GM23338 (cell line): Measurements from ENCODE around the gene MLKL. TPM values are rescaled to one million over a fixed set of nuclear protein-coding genes. Genes with fewer than 3 reads are reported as not detected.

ENCODE experiments used
- ATAC-seq: fragments of 200-7000 bp; cut with Tn5 transposase; 3 replicates; pipeline ENCODE4 v1.9.1; 2020
- DNase-seq: peaks from one replicate; pipeline ENCODE4 v3.0.0-alpha.2; 2015; ENCODE audit warnings: low spot score
- H2AFZ ChIP-seq: fragments of 200-600 bp; sonication (generic); 2 replicates; pipeline ENCODE4 v1.8.0; 2016; ENCODE audit warnings: antibody characterized with exemption, mild to moderate bottlenecking, moderate library complexity
- H3F3A ChIP-seq: fragments of 200-600 bp; sonication (generic); replicated peaks from 2 replicates; pipeline ENCODE4 v1.8.0; 2017; ENCODE audit warnings: antibody characterized with exemption, mixed run types, low read depth
- H3K27ac ChIP-seq: fragments of 200-600 bp; sonication (generic); 2 replicates; pipeline ENCODE4 v1.6.1; 2016; ENCODE audit warnings: low read depth
- H3K27me3 ChIP-seq: fragments of 200-600 bp; sonication (generic); 2 replicates; pipeline ENCODE4 v1.8.0; 2016; ENCODE audit warnings: mild to moderate bottlenecking, mixed run types, moderate library complexity; ENCODE audit not compliant: insufficient read depth
- H3K36me3 ChIP-seq: fragments of 200-600 bp; sonication (generic); 2 replicates; pipeline ENCODE4 v1.8.0; 2016; ENCODE audit warnings: mild to moderate bottlenecking; ENCODE audit not compliant: insufficient read depth
- H3K4me1 ChIP-seq: fragments of 200-600 bp; sonication (generic); 2 replicates; pipeline ENCODE4 v1.8.0; 2016; ENCODE audit warnings: mild to moderate bottlenecking, moderate library complexity; ENCODE audit not compliant: insufficient read depth
- H3K4me2 ChIP-seq: fragments of 200-600 bp; sonication (generic); 2 replicates; pipeline ENCODE4 v1.7.1; 2017; ENCODE audit warnings: mixed run types
- H3K4me3 ChIP-seq: fragments of 200-600 bp; sonication (generic); 2 replicates; pipeline ENCODE4 v1.6.1; 2016; ENCODE audit warnings: mixed run types
- H3K79me2 ChIP-seq: fragments of 200-600 bp; sonication (generic); replicated peaks from 2 replicates; pipeline ENCODE4 v1.8.0; 2017; ENCODE audit warnings: mild to moderate bottlenecking; ENCODE audit not compliant: insufficient read depth
- H3K9me2 ChIP-seq: fragments of 200-600 bp; sonication (generic); 2 replicates; pipeline ENCODE4 v1.8.0; 2017; ENCODE audit not compliant: insufficient read depth
- H4K20me1 ChIP-seq: fragments of 200-600 bp; sonication (generic); replicated peaks from 2 replicates; pipeline ENCODE4 v1.8.0; 2017; ENCODE audit warnings: mild to moderate bottlenecking; ENCODE audit not compliant: insufficient read depth
- H3K27ac Mint-ChIP-seq: 2 replicates; pipeline ENCODE4 v1.8.0; 2020; ENCODE audit warnings: inconsistent platforms, mild to moderate bottlenecking, moderate library complexity, mixed read lengths
- H3K27me3 Mint-ChIP-seq: 3 replicates; pipeline ENCODE4 v1.8.0; 2022; ENCODE audit warnings: low read depth, mild to moderate bottlenecking, moderate library complexity, mixed read lengths, inconsistent platforms; ENCODE audit not compliant: insufficient read depth, poor library complexity
- H3K36me3 Mint-ChIP-seq: 3 replicates; pipeline ENCODE4 v1.8.0; 2021; ENCODE audit warnings: low read depth, mild to moderate bottlenecking, inconsistent platforms, moderate library complexity, mixed read lengths
- H3K4me1 Mint-ChIP-seq: 3 replicates; pipeline ENCODE4 v1.8.0; 2020; ENCODE audit warnings: mild to moderate bottlenecking, inconsistent platforms, mixed read lengths
- H3K4me3 Mint-ChIP-seq: 3 replicates; pipeline ENCODE4 v1.8.0; 2021; ENCODE audit warnings: moderate library complexity, mild to moderate bottlenecking, inconsistent platforms, mixed read lengths
- H3K9me3 Mint-ChIP-seq: 3 replicates; pipeline ENCODE4 v1.8.0; 2020; ENCODE audit warnings: moderate library complexity, mild to moderate bottlenecking, inconsistent platforms, mixed read lengths
- CREB1 ChIP-seq: fragments of 250-450 bp; sonication (Bioruptor Pico); IDR thresholded peaks from 2 replicates; pipeline ENCODE4 v1.5.0; 2020; ENCODE audit warnings: low read depth, mild to moderate bottlenecking, moderate library complexity
- CTCF ChIP-seq, 2 experiments: fragments of 200-600 bp in 1 of 2; sonication (generic) in 1 of 2; conservative IDR thresholded peaks; 2 replicates each; pipeline versions ENCODE4 v1.5.1 to v1.6.1; 2016 to 2017; ENCODE audit warnings: antibody characterized with exemption in 2 of 2, low read depth in 2 of 2, mild to moderate bottlenecking in 2 of 2, moderate library complexity in 1 of 2
- EZH2 ChIP-seq: fragments of 200-600 bp; sonication (generic); IDR thresholded peaks from one replicate; pipeline ENCODE4 v1.8.0; 2017; ENCODE audit warnings: antibody characterized with exemption, mild to moderate bottlenecking, low read depth; ENCODE audit not compliant: unreplicated experiment
- NANOG ChIP-seq: IDR thresholded peaks from 2 replicates; pipeline ENCODE4 v1.6.1; 2016; ENCODE audit warnings: antibody characterized with exemption, borderline replicate concordance
- POLR2AphosphoS5 ChIP-seq: IDR thresholded peaks from 2 replicates; pipeline ENCODE4 v1.6.1; 2016; ENCODE audit warnings: antibody characterized with exemption, low read depth
- REST ChIP-seq: IDR thresholded peaks from one replicate; pipeline ENCODE4 v1.6.1; 2018; ENCODE audit warnings: antibody characterized with exemption; ENCODE audit not compliant: unreplicated experiment
- ZNF114 ChIP-seq: fragments of 250-450 bp; sonication (Bioruptor Pico); IDR thresholded peaks from 2 replicates; pipeline ENCODE4 v1.5.0; 2020; ENCODE audit warnings: mild to moderate bottlenecking, moderate library complexity
- ZNF331 ChIP-seq: fragments of 250-450 bp; sonication (Bioruptor Pico); IDR thresholded peaks from 2 replicates; pipeline ENCODE4 v1.5.0; 2020; ENCODE audit warnings: low read depth, mild to moderate bottlenecking, moderate library complexity
- ZNF462 ChIP-seq: fragments of 250-450 bp; sonication (Bioruptor Pico); IDR thresholded peaks from 2 replicates; pipeline ENCODE4 v1.5.0; 2020; ENCODE audit warnings: mild to moderate bottlenecking, moderate library complexity
- polyA plus RNA-seq: library from polyadenylated mRNA; unstranded; fragments of >200 nt; fragmentation: Nextera tagmentation; extraction: Ambion mirVana; gene quantifications from 2 replicates; pipeline ENCODE4 v1.2.1, GENCODE V29; 2016
- total RNA-seq: library from RNA; depleted of rRNA; stranded (reverse); fragments of >200 nt; shearing (Covaris generic); gene quantifications from 2 replicates; pipeline ENCODE4 v1.2.3, GENCODE V29; 2014
- TF ChIP-seq, protein P1 (sequence below): IDR thresholded peaks from 2 replicates; pipeline ENCODE4 v1.6.1; 2016; ENCODE audit warnings: antibody characterized with exemption

The MLKL gene
- total and polyA plus RNA-seq, 2 experiments from 2014 or later = 5.1 to 9.7 TPM

DNA sequence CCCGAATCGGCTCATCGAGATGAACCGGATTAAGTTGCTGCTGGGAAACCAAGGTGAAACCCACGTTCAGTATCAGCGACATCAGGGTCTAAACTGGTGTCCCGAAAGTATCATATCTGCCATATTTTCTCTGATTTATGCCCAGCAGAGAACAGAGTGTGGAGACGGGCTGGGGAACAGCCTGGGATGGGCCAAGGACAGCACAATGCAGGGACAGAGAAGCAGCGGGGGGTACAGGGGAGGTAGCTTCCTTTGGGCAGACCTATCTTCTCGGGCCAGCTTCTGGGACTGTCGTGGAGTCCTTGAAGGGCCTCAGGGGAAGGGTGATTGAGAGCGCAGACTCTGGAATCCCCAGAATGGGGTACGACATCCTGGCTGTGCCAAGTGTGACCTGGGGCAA is 17.5 kb upstream of the MLKL start:
- no peaks in the 10 kb centered on the region for H3K79me2 ChIP-seq
- ATAC-seq (no peak), DNase-seq (no peak)
- no peak overlapping the region for H3K4me3 Mint-ChIP-seq
- no peaks in the 10 kb centered on the region for H3K36me3 ChIP-seq
- no peak overlapping the region for H3K4me2 ChIP-seq
- no peak overlapping the region for H3K27ac ChIP-seq
- H3K9me2 ChIP-seq = no peaks in the 10 kb centered on the region
- H4K20me1 ChIP-seq = no peaks in the 10 kb centered on the region
- H2AFZ ChIP-seq = no peak overlapping the region
- H3F3A ChIP-seq = no peaks in the 10 kb centered on the region
- no peaks in the 10 kb centered on the region for H3K27me3 ChIP-seq
- H3K4me1 Mint-ChIP-seq = no peaks in the 10 kb centered on the region; the same call in 2 of the 3 replicates
- TF ChIP-seq ZNF114 (CRISPR knock-in tag) = no peak
- no peak overlapping the region for H3K27ac Mint-ChIP-seq
- no peak overlapping the region for H3K4me3 ChIP-seq
- H3K27me3 Mint-ChIP-seq = peaks cover 10% of the 10 kb centered on the region
- no peaks in the 10 kb centered on the region for H3K36me3 Mint-ChIP-seq
- H3K4me1 ChIP-seq = no peaks in the 10 kb centered on the region
- no peaks in the 10 kb centered on the region for H3K9me3 Mint-ChIP-seq

GRCh38 chr16:74717367-74717766 is 16.7 kb upstream of the MLKL start:
- Mint-ChIP-seq H3K27ac (no peak overlapping the region), H3K4me3 (no peak overlapping the region), H3K9me3 (no peaks in the 10 kb centered on the region), H3K36me3 (no peaks in the 10 kb centered on the region), H3K27me3 (peaks cover 10% of the 10 kb centered on the region), H3K4me1 (no peaks in the 10 kb centered on the region; the same call in 2 of the 3 replicates)
- H3F3A ChIP-seq = no peaks in the 10 kb centered on the region
- no peak overlapping the region for H3K4me2 ChIP-seq
- H3K27me3 ChIP-seq = no peaks in the 10 kb centered on the region
- no peak overlapping the region for H3K4me3 ChIP-seq
- H2AFZ ChIP-seq = no peak overlapping the region
- no peaks in the 10 kb centered on the region for H3K4me1 ChIP-seq
- ATAC-seq = no peak
- H3K79me2 ChIP-seq = no peaks in the 10 kb centered on the region
- H3K27ac ChIP-seq = no peak overlapping the region
- H3K9me2 ChIP-seq = no peaks in the 10 kb centered on the region
- H4K20me1 ChIP-seq = no peaks in the 10 kb centered on the region
- no peak for DNase-seq
- no peaks in the 10 kb centered on the region for H3K36me3 ChIP-seq
- TF ChIP-seq CREB1 (CRISPR knock-in tag) (no peak), POLR2AphosphoS5 (no peak), ZNF462 (CRISPR knock-in tag) (no peak), CTCF (conservative IDR thresholded peaks at IDR 0.05; ENCODE audit: low read depth in 2 of 2) (no peak), EZH2 (no peak), ZNF114 (CRISPR knock-in tag) (no peak), REST (no peak), NANOG (no peak), ZNF331 (CRISPR knock-in tag) (no peak)
- TF ChIP-seq, protein P1, sequence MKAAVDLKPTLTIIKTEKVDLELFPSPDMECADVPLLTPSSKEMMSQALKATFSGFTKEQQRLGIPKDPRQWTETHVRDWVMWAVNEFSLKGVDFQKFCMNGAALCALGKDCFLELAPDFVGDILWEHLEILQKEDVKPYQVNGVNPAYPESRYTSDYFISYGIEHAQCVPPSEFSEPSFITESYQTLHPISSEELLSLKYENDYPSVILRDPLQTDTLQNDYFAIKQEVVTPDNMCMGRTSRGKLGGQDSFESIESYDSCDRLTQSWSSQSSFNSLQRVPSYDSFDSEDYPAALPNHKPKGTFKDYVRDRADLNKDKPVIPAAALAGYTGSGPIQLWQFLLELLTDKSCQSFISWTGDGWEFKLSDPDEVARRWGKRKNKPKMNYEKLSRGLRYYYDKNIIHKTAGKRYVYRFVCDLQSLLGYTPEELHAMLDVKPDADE = no peak
